Liver (tissue), 9 donors: ENCODE results near the gene FNIP1. TPM values are rescaled to one million over a fixed set of nuclear protein-coding genes. Genes with fewer than 3 reads are reported as not detected.

Experiments used
- DNase-seq: peaks from one replicate; pipeline ENCODE4 v3.0.0-alpha.2; 2017; ENCODE audit warnings: low spot score
- H3K27ac ChIP-seq, 2 donors: one replicate each; pipeline ENCODE4 v1.7.0; 2013; ENCODE audit warnings: inconsistent platforms in 2 of 2, low read length in 2 of 2, control low read depth in 1 of 2, low read depth in 1 of 2, mild to moderate bottlenecking in 1 of 2
- H3K27me3 ChIP-seq, 4 donors: one replicate each; pipeline versions ENCODE4 v1.6.1 to v1.7.0; 2013; ENCODE audit warnings: low read length in 3 of 4, inconsistent platforms in 1 of 4, mild to moderate bottlenecking in 1 of 4, moderate library complexity in 1 of 4; ENCODE audit not compliant: control insufficient read depth in 4 of 4, insufficient read depth in 4 of 4
- H3K36me3 ChIP-seq, 4 donors: one replicate each; pipeline versions ENCODE4 v1.6.1 to v1.7.0; 2013; ENCODE audit warnings: low read length in 3 of 4, mild to moderate bottlenecking in 3 of 4, low read depth in 1 of 4, moderate library complexity in 1 of 4; ENCODE audit not compliant: control insufficient read depth in 4 of 4, insufficient read depth in 3 of 4
- H3K4me1 ChIP-seq, 4 donors: one replicate each; pipeline versions ENCODE4 v1.6.1 to v1.7.0; 2013; ENCODE audit warnings: low read length in 3 of 4, mild to moderate bottlenecking in 3 of 4, moderate library complexity in 1 of 4; ENCODE audit not compliant: control insufficient read depth in 4 of 4, insufficient read depth in 4 of 4
- H3K4me3 ChIP-seq, 3 donors: one replicate each; pipeline versions ENCODE4 v1.6.1 to v1.7.0; 2013; ENCODE audit warnings: low read length in 3 of 3, control low read depth in 1 of 3, low read depth in 1 of 3, mild to moderate bottlenecking in 1 of 3
- H3K9ac ChIP-seq, 2 donors: one replicate each; pipeline ENCODE4 v1.7.0; 2013; ENCODE audit warnings: low read length in 2 of 2, mild to moderate bottlenecking in 2 of 2, moderate library complexity in 2 of 2, control low read depth in 1 of 2, low read depth in 1 of 2
- H3K9me3 ChIP-seq, 4 donors: one replicate each; pipeline versions ENCODE4 v1.6.1 to v1.7.0; 2013; ENCODE audit warnings: low read length in 3 of 4; ENCODE audit not compliant: control insufficient read depth in 4 of 4
- ATF3 ChIP-seq: IDR thresholded peaks from 2 replicates; pipeline ENCODE4 v1.6.1; 2016; ENCODE audit warnings: antibody characterized with exemption
- CTCF ChIP-seq: fragments of 150-350 bp; IDR thresholded peaks from 2 replicates; pipeline ENCODE4 v1.5.1; 2017; ENCODE audit warnings: improper control_type of control experiment, low read depth, low read length; ENCODE audit not compliant: missing input control
- EGR1 ChIP-seq, 2 donors: IDR thresholded peaks; 2 replicates each; pipeline ENCODE4 v1.6.1; 2016 to 2018; ENCODE audit warnings: antibody characterized with exemption in 2 of 2, low read depth in 2 of 2
- FOXA1 ChIP-seq: IDR thresholded peaks from 2 replicates; pipeline ENCODE4 v1.6.1; 2016; ENCODE audit warnings: antibody characterized with exemption
- FOXA2 ChIP-seq: IDR thresholded peaks from 2 replicates; pipeline ENCODE4 v1.6.1; 2016; ENCODE audit warnings: antibody characterized with exemption
- GABPA ChIP-seq, 2 donors: IDR thresholded peaks in 1 of 2; conservative IDR thresholded peaks in 1 of 2; 2 replicates each; pipeline ENCODE4 v1.6.1; 2016; ENCODE audit warnings: antibody characterized with exemption in 2 of 2, mild to moderate bottlenecking in 1 of 2, moderate library complexity in 1 of 2
- HNF4A ChIP-seq, 2 donors: conservative IDR thresholded peaks; 2 replicates each; pipeline ENCODE4 v1.6.1; 2016; ENCODE audit warnings: antibody characterized with exemption in 2 of 2, mild to moderate bottlenecking in 2 of 2
- HNF4G ChIP-seq: IDR thresholded peaks from 2 replicates; pipeline ENCODE4 v1.6.1; 2016; ENCODE audit warnings: antibody characterized with exemption
- JUND ChIP-seq, 2 donors: IDR thresholded peaks; 2 replicates each; pipeline ENCODE4 v1.6.1; 2016; ENCODE audit warnings: antibody characterized with exemption in 2 of 2
- MAX ChIP-seq: IDR thresholded peaks from 2 replicates; pipeline ENCODE4 v1.6.1; 2016; ENCODE audit warnings: antibody characterized with exemption
- NR2F2 ChIP-seq: IDR thresholded peaks from 2 replicates; pipeline ENCODE4 v1.6.1; 2016; ENCODE audit warnings: antibody characterized with exemption
- RAD21 ChIP-seq, 2 donors: IDR thresholded peaks; 2 replicates each; pipeline ENCODE4 v1.6.1; 2016; ENCODE audit warnings: antibody characterized with exemption in 2 of 2, mild to moderate bottlenecking in 2 of 2
- REST ChIP-seq: IDR thresholded peaks from 2 replicates; pipeline ENCODE4 v1.6.1; 2016; ENCODE audit warnings: antibody characterized with exemption, mild to moderate bottlenecking
- RXRA ChIP-seq, 2 donors: IDR thresholded peaks; 2 replicates each; pipeline ENCODE4 v1.6.1; 2017 to 2018; ENCODE audit warnings: antibody characterized with exemption in 2 of 2, mild to moderate bottlenecking in 1 of 2
- SP1 ChIP-seq: IDR thresholded peaks from 2 replicates; pipeline ENCODE4 v1.6.1; 2018; ENCODE audit warnings: antibody characterized with exemption, mild to moderate bottlenecking
- TAF1 ChIP-seq: conservative IDR thresholded peaks from 2 replicates; pipeline ENCODE4 v1.6.1; 2016; ENCODE audit warnings: antibody characterized with exemption, mild to moderate bottlenecking
- YY1 ChIP-seq: IDR thresholded peaks from 2 replicates; pipeline ENCODE4 v1.6.1; 2016; ENCODE audit warnings: antibody characterized with exemption, mild to moderate bottlenecking
- ZBTB33 ChIP-seq: IDR thresholded peaks from 2 replicates; pipeline ENCODE4 v1.6.1; 2016; ENCODE audit warnings: antibody characterized with exemption
- WGBS: extraction: QIAGEN DNeasy Blood & Tissue Kit; methylation state at CpG from one replicate; pipeline ENCODE4 v1.1.7; 2013; 5-methylcytosine and 5-hydroxymethylcytosine counted together
- polyA plus RNA-seq, 2 donors: library from polyadenylated mRNA; stranded (reverse) in 1 of 2; unstranded in 1 of 2; fragments of 200-250 nt in 1 of 2; fragments of >200 nt in 1 of 2; fragmentation: Nextera tagmentation in 1 of 2; extraction: Ambion mirVana in 1 of 2; gene quantifications; one replicate each; pipeline versions ENCODE4 v1.2.1 to v1.2.3, GENCODE V29; 2013 to 2015
- total RNA-seq, 2 donors: library from RNA; depleted of rRNA; stranded (reverse); fragments of >200 nt; gene quantifications; one replicate each; pipeline ENCODE4 v1.2.3, GENCODE V29; 2014
- donor health status: healthy.
- donor health status: healthy.
- donor health status: healthy.
- donor health status: healthy.
- donor health status: healthy.

Gene FNIP1
- total and polyA plus RNA-seq, 4 donors: 3.7 to 34.0 (median 13.8) TPM

- H3K9me3 ChIP-seq: no peaks in the 10 kb centered on the region
- TF ChIP-seq HNF4G: no peak
- peak; percentile 39 for TF ChIP-seq ATF3
- no peak for TF ChIP-seq CTCF
- TF ChIP-seq HNF4A (conservative IDR thresholded peaks at IDR 0.05): no peak
- TF ChIP-seq TAF1: peak; percentile 37
- no peak for TF ChIP-seq RXRA (IDR thresholded peaks at IDR 0.05)
- no peak for TF ChIP-seq FOXA2
- peak; percentile 41 for TF ChIP-seq YY1
- TF ChIP-seq JUND (IDR thresholded peaks at IDR 0.05): peak in 1 of 2 donors; percentile 3
- TF ChIP-seq ZBTB33: no peak
- no peak for TF ChIP-seq EGR1 (IDR thresholded peaks at IDR 0.05; ENCODE audit: low read depth in 2 of 2)
- no peak for TF ChIP-seq FOXA1
- TF ChIP-seq GABPA (IDR thresholded peaks at IDR 0.05 in 1 of 2, conservative IDR thresholded peaks at IDR 0.05 in 1 of 2): no peak
- TF ChIP-seq MAX: no peak
- no peak for TF ChIP-seq RAD21 (IDR thresholded peaks at IDR 0.05)
- TF ChIP-seq SP1: no peak
- TF ChIP-seq NR2F2: no peak
- no peak for TF ChIP-seq REST
- H3K4me3 ChIP-seq: peak overlapping the region; percentile 62 to 92 (median 72)
- H3K27me3 ChIP-seq: no peaks in the 10 kb centered on the region
- no peak for DNase-seq
- H3K9ac ChIP-seq: peak overlapping the region; percentile 93 to 94
- H3K4me1 ChIP-seq: peaks cover 3 to 21% (median 7%) of the 10 kb centered on the region in 4 donors
- peak overlapping the region; percentile 86 to 97 for H3K27ac ChIP-seq
- H3K36me3 ChIP-seq: no peaks in the 10 kb centered on the region
- WGBS: 2% methylated on average over 24 of the region's 24 CpGs
Measured at GRCh38 chr5:131635684-131636572, 160.9 kb downstream of the FNIP1 start.
